Thyroid gland (tissue), 4 donors: ENCODE measurements around the gene C8G. TPM values are rescaled to one million over a fixed set of nuclear protein-coding genes. Genes with fewer than 3 reads are reported as not detected.
A peak's percentile ranks its signal among the peaks of the same experiment; 100 is the strongest.

Source experiments
- DNase-seq, 2 donors: peaks; one replicate each; pipeline ENCODE4 v3.0.0-alpha.2; 2019
- H3K27ac ChIP-seq, 3 donors: fragments of 200-600 bp; sonication (generic); 1 replicate in 2 of 3; 2 replicates in 1 of 3; pipeline ENCODE4 v1.5.1; 2016 to 2019; ENCODE audit warnings: mild to moderate bottlenecking in 1 of 3, moderate library complexity in 1 of 3
- H3K27me3 ChIP-seq: fragments of 200-600 bp; sonication (generic); one replicate; pipeline ENCODE4 v1.5.1; 2019
- H3K36me3 ChIP-seq, 2 donors: fragments of 200-600 bp; sonication (generic); one replicate each; pipeline ENCODE4 v1.5.1; 2016 to 2019
- H3K4me1 ChIP-seq, 2 donors: fragments of 200-600 bp; sonication (generic); one replicate each; pipeline ENCODE4 v1.5.1; 2017 to 2019
- H3K4me3 ChIP-seq, 3 donors: fragments of 200-600 bp; sonication (generic); replicated peaks in 1 of 3; 1 replicate in 2 of 3; 2 replicates in 1 of 3; pipeline ENCODE4 v1.5.1; 2016; ENCODE audit warnings: mild to moderate bottlenecking in 1 of 3
- H3K9me3 ChIP-seq: fragments of 200-600 bp; sonication (generic); one replicate; pipeline ENCODE4 v1.5.1; 2017
- CTCF ChIP-seq, 6 experiments: fragments of 200-600 bp in 3 of 6; fragments of 450-650 bp in 3 of 6; sonication (generic) in 3 of 6; IDR thresholded peaks; one replicate each; pipeline ENCODE4 v1.5.1; 2016 to 2019; ENCODE audit warnings: antibody characterized with exemption in 6 of 6, mild to moderate bottlenecking in 2 of 6, inconsistent platforms in 1 of 6, moderate library complexity in 1 of 6
- POLR2A ChIP-seq, 2 donors: fragments of 450-650 bp; IDR thresholded peaks; one replicate each; pipeline ENCODE4 v1.6.1; 2017; ENCODE audit warnings: antibody characterized with exemption in 2 of 2, mild to moderate bottlenecking in 2 of 2, moderate library complexity in 1 of 2
- WGBS, 2 donors: methylation state at CpG; one replicate each; pipeline ENCODE4 v1.1.5; 2017; 5-methylcytosine and 5-hydroxymethylcytosine counted together
- intact Hi-C: fragments of 100-400 bp; cut with DNase I; formaldehyde crosslinking; loops from one replicate; pipeline ENCODE4 v1.15.1; 2023
- total RNA-seq, 4 donors: library from RNA; depleted of rRNA; stranded (reverse); fragments of >200 nt; gene quantifications; one replicate each; pipeline ENCODE4 v1.2.3, GENCODE V29; 2016

C8G gene
- total RNA-seq, 4 donors from 2014 or later, result 1.8 TPM; not detected in 3

DNA sequence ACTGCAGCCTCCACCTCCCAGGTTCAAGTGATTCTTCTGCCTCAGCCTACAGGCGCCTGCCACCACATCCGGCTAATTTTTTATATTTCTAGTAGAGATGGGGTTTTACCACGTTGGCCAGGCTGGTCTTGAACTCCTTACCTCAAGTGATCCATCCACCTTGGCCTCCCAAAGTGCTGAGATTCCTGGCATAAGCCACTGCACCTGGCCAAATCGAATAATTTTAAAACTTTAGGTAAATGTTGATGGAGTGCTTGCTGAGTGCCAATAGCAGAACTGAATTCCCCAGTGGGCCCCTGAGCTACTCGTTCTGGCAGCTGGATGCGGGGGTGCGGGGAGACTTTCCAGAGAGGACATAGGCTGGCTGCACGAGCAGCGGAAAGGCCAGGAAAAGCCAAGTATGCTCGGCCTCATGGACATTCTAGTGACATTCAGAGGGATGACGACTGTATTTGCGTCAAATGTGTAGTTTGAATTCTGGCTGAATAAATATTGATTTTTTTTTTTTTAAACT lies 41.9 kb upstream of the C8G start:
- DNase-seq, result peak; percentile 75
- no peak overlapping the region for H3K4me3 ChIP-seq
- H3K4me1 ChIP-seq, result peaks cover 38 to 41% of the 10 kb centered on the region in 2 donors
- H3K27me3 ChIP-seq, result no peaks in the 10 kb centered on the region
- TF ChIP-seq POLR2A (IDR thresholded peaks at IDR 0.05), result no peak
- no peak for TF ChIP-seq CTCF (IDR thresholded peaks at IDR 0.05)
- peak overlapping the region; percentile 87 to 97 (median 94) for H3K27ac ChIP-seq
- intact Hi-C loops, result no loop called here
- H3K36me3 ChIP-seq, result peaks cover 0 to 10% of the 10 kb centered on the region in 2 donors
- WGBS, 2 donors, result 40% methylated on average over 11 to 12 of the region's 12 CpGs
- no peaks in the 10 kb centered on the region for H3K9me3 ChIP-seq

DNA sequence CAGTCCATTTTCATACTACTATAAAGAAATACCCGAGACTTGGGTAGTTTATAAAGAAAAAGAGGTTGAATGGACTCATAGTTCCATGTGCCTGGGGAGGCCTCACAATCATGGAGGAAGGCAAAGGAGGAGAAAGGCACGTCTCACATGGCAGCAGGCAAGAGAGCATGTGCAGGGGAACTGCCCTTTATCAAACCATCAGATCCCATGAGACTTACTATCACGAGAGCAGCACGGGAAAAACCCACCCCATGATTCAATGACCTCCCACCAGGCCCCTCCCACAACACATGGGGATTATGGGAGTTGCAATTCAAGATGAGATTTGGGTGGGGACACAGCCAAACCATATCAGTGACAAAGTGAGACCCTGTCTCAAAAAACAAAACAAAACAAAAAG lies 38.8 kb upstream of the C8G start:
- DNase-seq, result no peak
- WGBS, 2 donors, result 77 to 81% methylated on average over 4 of the region's 4 CpGs
- peaks cover 25 to 29% of the 10 kb centered on the region in 2 donors for H3K4me1 ChIP-seq

GRCh38 chr9:136907011-136907914 lies 37.8 kb upstream of the C8G start:
- H3K9me3 ChIP-seq, result no peaks in the 10 kb centered on the region
- WGBS, 2 donors, result 96 to 100% methylated on average over 22 to 28 of the region's 29 CpGs
- H3K4me1 ChIP-seq, result peaks cover 15 to 19% of the 10 kb centered on the region in 2 donors
- peaks cover 0 to 12% of the 10 kb centered on the region in 2 donors for H3K36me3 ChIP-seq
- DNase-seq, result no peak
- no peak overlapping the region for H3K27ac ChIP-seq
- no peaks in the 10 kb centered on the region for H3K27me3 ChIP-seq
- no peak overlapping the region for H3K4me3 ChIP-seq
- TF ChIP-seq POLR2A (IDR thresholded peaks at IDR 0.05), result no peak
- TF ChIP-seq CTCF (IDR thresholded peaks at IDR 0.05), result no peak
- intact Hi-C loops, result no loop called here

More for the DNA sequence above, 38.8 kb upstream of the C8G start:
- Histone ChIP-seq H3K27ac (no peak overlapping the region), H3K4me3 (no peak overlapping the region), H3K36me3 (peaks cover 0 to 12% of the 10 kb centered on the region in 2 donors), H3K9me3 (no peaks in the 10 kb centered on the region), H3K27me3 (no peaks in the 10 kb centered on the region)
- no peak for TF ChIP-seq POLR2A (IDR thresholded peaks at IDR 0.05)
- no peak for TF ChIP-seq CTCF (IDR thresholded peaks at IDR 0.05)
- intact Hi-C loops, result no loop called here

DNA sequence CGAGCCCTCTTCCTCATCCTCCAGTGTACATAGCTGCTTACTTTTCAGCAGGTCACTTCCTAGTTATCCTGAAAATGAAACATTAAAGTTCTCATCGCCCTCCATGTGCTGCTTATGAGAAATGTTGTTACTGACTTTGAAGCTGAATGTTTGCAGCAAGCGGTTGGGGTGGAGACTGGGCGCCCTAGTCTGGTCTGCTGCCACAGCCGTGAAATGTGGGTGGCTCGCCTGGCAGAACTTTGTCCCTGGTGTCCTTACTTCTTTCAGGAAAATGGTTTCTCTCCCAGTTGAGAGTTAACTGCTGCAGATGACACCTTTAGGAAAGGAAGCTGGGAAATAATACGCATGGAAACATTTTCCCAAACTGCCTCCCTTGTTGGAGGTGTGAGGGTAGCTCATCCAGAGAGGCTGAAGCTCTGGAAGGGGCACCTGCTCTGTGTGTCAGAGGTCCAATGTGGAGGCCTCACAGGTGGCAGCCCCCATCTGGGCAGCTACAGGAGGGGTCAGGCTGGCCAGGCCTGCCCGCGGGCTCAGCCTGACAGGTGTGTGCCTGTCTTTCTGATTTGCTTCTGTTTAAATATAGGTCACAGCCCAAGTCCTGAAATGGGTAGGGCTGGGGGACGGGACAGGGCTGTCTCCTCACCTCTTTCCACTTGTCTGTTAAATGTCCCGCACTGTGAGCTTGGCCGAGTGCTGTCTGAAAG lies 34.7 kb upstream of the C8G start:
- peaks cover 0 to 18% of the 10 kb centered on the region in 2 donors for H3K36me3 ChIP-seq
- H3K27me3 ChIP-seq, result no peaks in the 10 kb centered on the region
- intact Hi-C loops, result no loop called here
- H3K4me3 ChIP-seq, result no peak overlapping the region
- TF ChIP-seq POLR2A (IDR thresholded peaks at IDR 0.05) (no peak), CTCF (IDR thresholded peaks at IDR 0.05) (no peak)
- H3K9me3 ChIP-seq, result no peaks in the 10 kb centered on the region
- H3K27ac ChIP-seq, result no peak overlapping the region
- WGBS, 2 donors, result 94 to 95% methylated on average over 11 to 12 of the region's 12 CpGs
- DNase-seq, result no peak
- H3K4me1 ChIP-seq, result no peaks in the 10 kb centered on the region
